Stimulated activated naive CD8-positive, alpha-beta T cell treated with anti-CD3 and anti-CD28 coated beads, Interleukin-15, amount 100 ng/mL, for 72 hours (primary cell): Measurements from ENCODE around the gene ARHGAP10.

Source experiments
- ATAC-seq: fragments of 150-1000 bp; cut with Tn5 transposase; 2 replicates; pipeline ENCODE4 v1.10.0; 2021; ENCODE audit warnings: mild to moderate bottlenecking, moderate library complexity
- DNase-seq, 2 donors: peaks; one replicate each; pipeline ENCODE4 v3.0.0; 2021 to 2022
- H3K27ac Mint-ChIP-seq, 2 donors: one replicate each; pipeline ENCODE4 v1.8.0; 2022; ENCODE audit warnings: mild to moderate bottlenecking in 2 of 2, mixed read lengths in 2 of 2, moderate library complexity in 2 of 2
- H3K27me3 Mint-ChIP-seq: one replicate; pipeline ENCODE4 v1.8.0; 2022; ENCODE audit warnings: mixed read lengths
- H3K4me1 Mint-ChIP-seq: one replicate; pipeline ENCODE4 v1.8.0; 2022; ENCODE audit warnings: mild to moderate bottlenecking, mixed read lengths
- H3K4me3 Mint-ChIP-seq, 2 donors: one replicate each; pipeline ENCODE4 v1.8.0; 2022; ENCODE audit warnings: mild to moderate bottlenecking in 2 of 2, mixed read lengths in 2 of 2, moderate library complexity in 1 of 2
- H3K9me3 Mint-ChIP-seq, 2 donors: one replicate each; pipeline ENCODE4 v1.8.0; 2022; ENCODE audit warnings: mixed read lengths in 2 of 2

The ARHGAP10 gene

GRCh38 chr4:147749811-147750321 lies 18.0 kb downstream of the ARHGAP10 start:
- no peaks in the 10 kb centered on the region for H3K27me3 Mint-ChIP-seq
- ATAC-seq (no peak), DNase-seq (no peak)
- no peaks in the 10 kb centered on the region for H3K4me1 Mint-ChIP-seq
- no peaks in the 10 kb centered on the region for H3K9me3 Mint-ChIP-seq
- H3K27ac Mint-ChIP-seq, result no peak overlapping the region
- no peak overlapping the region for H3K4me3 Mint-ChIP-seq

- Mint-ChIP-seq H3K4me3 (no peak overlapping the region), H3K9me3 (no peaks in the 10 kb centered on the region)
- no peak for ATAC-seq
Observed at GRCh38 chr4:147753047-147753446, 21.2 kb downstream of the ARHGAP10 start.

GRCh38 chr4:147754037-147754445 lies 22.2 kb downstream of the ARHGAP10 start:
- Mint-ChIP-seq H3K27ac (no peak overlapping the region), H3K4me3 (no peak overlapping the region), H3K4me1 (peaks cover 9% of the 10 kb centered on the region), H3K27me3 (no peaks in the 10 kb centered on the region), H3K9me3 (no peaks in the 10 kb centered on the region)
- DNase-seq (no peak), ATAC-seq (no peak)

More at GRCh38 chr4:147753047-147753446, 21.2 kb downstream of the ARHGAP10 start:
- no peak overlapping the region for H3K27ac Mint-ChIP-seq
- peaks cover 9% of the 10 kb centered on the region for H3K4me1 Mint-ChIP-seq
- DNase-seq, result no peak
- no peaks in the 10 kb centered on the region for H3K27me3 Mint-ChIP-seq

GRCh38 chr4:147755561-147756295 lies 23.8 kb downstream of the ARHGAP10 start:
- Mint-ChIP-seq H3K9me3 (no peaks in the 10 kb centered on the region), H3K27me3 (no peaks in the 10 kb centered on the region), H3K4me1 (peaks cover 10% of the 10 kb centered on the region), H3K4me3 (no peak overlapping the region), H3K27ac (peak overlapping the region in 1 of 2 donors; percentile 89)
- DNase-seq, result no peak
- ATAC-seq, result peak; percentile 42

DNA sequence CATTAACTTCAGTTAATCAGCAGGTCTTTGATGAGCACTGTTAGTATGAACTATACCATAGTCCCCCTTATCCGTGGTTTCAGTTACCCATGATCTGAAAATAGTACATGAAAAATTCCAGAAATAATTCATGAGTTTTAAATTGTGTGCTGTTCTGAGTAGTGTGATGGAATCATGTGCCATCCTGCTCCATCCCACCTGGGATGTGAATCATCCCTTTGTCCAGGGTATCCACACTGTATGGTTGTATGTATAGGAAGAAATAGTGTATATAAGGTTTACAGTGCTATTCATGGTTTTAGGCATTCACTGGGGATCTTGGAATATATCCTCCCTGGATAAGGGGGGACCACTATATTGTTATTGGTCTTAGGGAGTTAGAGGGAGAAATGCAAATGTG lies 24.5 kb downstream of the ARHGAP10 start:
- no peaks in the 10 kb centered on the region for H3K9me3 Mint-ChIP-seq
- no peaks in the 10 kb centered on the region for H3K27me3 Mint-ChIP-seq

GRCh38 chr4:147760176-147760575 lies 28.3 kb downstream of the ARHGAP10 start:
- Mint-ChIP-seq H3K27ac (no peak overlapping the region), H3K4me1 (peaks cover 18% of the 10 kb centered on the region), H3K4me3 (no peak overlapping the region), H3K27me3 (no peaks in the 10 kb centered on the region), H3K9me3 (no peaks in the 10 kb centered on the region)
- ATAC-seq, result no peak
- DNase-seq, result no peak

More for the DNA sequence above, 24.5 kb downstream of the ARHGAP10 start:
- no peak overlapping the region for H3K27ac Mint-ChIP-seq
- H3K4me1 Mint-ChIP-seq, result peaks cover 16% of the 10 kb centered on the region
- DNase-seq (no peak), ATAC-seq (no peak)
- no peak overlapping the region for H3K4me3 Mint-ChIP-seq

DNA sequence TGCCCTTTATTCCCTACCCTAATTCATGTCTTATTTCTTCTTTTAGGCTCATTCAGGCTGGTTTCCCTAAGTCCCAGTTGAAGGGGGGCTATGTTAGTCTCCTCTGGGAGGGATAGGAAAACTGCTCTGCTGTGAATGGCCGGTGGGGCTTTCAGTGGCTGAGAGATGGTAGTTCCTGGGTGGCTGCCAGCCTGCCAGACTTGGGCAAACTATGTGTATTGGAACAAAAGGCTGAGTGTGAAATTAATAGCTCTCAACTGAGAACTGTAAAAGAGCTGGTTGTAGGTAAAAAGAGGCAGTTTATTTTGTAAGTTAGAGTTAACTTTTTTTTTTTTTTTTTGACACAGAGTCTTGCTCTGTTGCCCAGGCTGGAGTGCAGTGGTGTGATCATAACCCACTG lies 28.8 kb downstream of the ARHGAP10 start:
- ATAC-seq (no peak), DNase-seq (no peak)
- H3K4me1 Mint-ChIP-seq, result peaks cover 12% of the 10 kb centered on the region
- H3K27me3 Mint-ChIP-seq, result no peaks in the 10 kb centered on the region
- H3K9me3 Mint-ChIP-seq, result no peaks in the 10 kb centered on the region
- H3K4me3 Mint-ChIP-seq, result no peak overlapping the region
- H3K27ac Mint-ChIP-seq, result no peak overlapping the region

DNA sequence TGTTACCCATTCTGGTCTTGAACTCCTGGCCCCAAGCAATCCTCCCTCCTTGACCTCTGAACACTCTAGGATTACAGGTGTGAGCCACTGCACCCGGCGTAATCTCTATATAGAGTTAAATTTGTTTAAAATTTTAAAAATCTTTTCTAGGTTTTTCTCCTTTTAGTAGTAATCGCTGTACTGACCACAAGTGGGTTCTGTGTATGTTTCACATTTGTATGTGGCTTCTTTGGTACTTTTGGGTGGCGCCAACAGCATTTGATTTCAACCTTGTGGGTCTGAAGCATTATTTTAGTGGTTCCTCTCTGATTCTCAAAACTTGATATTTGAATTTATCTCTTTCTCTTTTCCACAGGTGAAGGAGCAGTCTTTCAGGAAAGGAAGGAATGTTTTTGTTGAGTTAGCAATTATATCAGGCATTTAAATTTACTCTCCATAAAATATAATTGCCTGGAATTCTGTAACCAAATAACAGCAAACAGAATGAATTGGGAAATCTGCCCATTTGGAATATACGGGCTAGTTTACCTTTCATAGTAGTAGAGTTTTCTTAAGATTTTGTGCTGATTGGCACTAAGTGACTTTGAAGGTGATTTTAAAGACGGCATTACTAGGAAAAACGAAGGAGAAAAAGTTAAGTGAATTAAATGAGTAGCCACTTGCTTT lies 29.5 kb downstream of the ARHGAP10 start:
- no peaks in the 10 kb centered on the region for H3K9me3 Mint-ChIP-seq

GRCh38 chr4:147764337-147764736 lies 32.4 kb downstream of the ARHGAP10 start:
- ATAC-seq (no peak), DNase-seq (no peak)
- Mint-ChIP-seq H3K4me3 (no peak overlapping the region), H3K4me1 (peaks cover 11% of the 10 kb centered on the region), H3K27ac (no peak overlapping the region), H3K9me3 (no peaks in the 10 kb centered on the region), H3K27me3 (no peaks in the 10 kb centered on the region)

More for the DNA sequence above, 29.5 kb downstream of the ARHGAP10 start:
- DNase-seq (no peak), ATAC-seq (no peak)
- H3K4me3 Mint-ChIP-seq, result no peak overlapping the region
- no peak overlapping the region for H3K27ac Mint-ChIP-seq
- peaks cover 10% of the 10 kb centered on the region for H3K4me1 Mint-ChIP-seq
- no peaks in the 10 kb centered on the region for H3K27me3 Mint-ChIP-seq

DNA sequence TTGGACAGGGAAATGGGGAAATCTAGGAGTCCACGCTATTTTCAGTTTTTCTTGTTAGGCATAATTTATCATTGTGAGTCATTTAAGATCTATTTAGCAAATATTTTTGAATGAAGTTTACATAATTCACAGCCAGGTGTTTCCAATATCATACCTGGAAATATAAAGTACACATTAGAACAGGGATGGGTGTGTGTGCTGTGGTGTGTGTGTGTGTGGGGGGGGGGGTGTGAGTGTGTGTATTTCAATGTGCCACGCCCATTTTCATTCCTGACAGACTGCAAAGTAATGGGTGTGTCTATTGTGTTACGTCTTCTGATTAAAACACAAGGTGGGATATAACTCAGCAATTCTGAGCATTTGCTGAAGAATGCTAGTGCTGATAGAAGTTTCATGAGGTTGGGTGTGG lies 33.2 kb downstream of the ARHGAP10 start:
- Mint-ChIP-seq H3K9me3 (no peaks in the 10 kb centered on the region), H3K27me3 (no peaks in the 10 kb centered on the region), H3K27ac (no peak overlapping the region), H3K4me1 (peaks cover 18% of the 10 kb centered on the region), H3K4me3 (no peak overlapping the region)
- no peak for DNase-seq
- no peak for ATAC-seq

DNA sequence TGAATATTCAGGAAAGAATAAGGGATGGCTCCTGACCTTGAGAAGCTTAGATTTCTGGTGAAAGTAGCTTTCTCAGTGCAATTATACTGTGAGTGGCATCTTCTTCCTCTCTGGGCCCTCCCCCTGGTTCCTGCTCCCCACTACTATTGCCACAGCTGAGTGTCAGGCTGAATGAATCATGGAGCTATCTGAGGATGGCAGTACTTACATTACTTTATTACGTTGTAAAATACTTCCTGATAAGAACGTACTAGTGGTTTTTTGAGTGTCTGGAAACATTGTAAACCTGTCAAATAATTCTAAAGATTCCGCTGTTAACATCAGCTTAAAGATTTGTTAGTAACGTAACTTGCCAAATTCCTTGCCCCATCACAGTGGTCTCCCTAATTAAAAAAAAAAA lies 36.2 kb downstream of the ARHGAP10 start:
- Mint-ChIP-seq H3K27ac (no peak overlapping the region), H3K9me3 (no peaks in the 10 kb centered on the region), H3K27me3 (no peaks in the 10 kb centered on the region), H3K4me1 (peaks cover 8% of the 10 kb centered on the region), H3K4me3 (no peak overlapping the region)
- ATAC-seq (no peak), DNase-seq (no peak)

DNA sequence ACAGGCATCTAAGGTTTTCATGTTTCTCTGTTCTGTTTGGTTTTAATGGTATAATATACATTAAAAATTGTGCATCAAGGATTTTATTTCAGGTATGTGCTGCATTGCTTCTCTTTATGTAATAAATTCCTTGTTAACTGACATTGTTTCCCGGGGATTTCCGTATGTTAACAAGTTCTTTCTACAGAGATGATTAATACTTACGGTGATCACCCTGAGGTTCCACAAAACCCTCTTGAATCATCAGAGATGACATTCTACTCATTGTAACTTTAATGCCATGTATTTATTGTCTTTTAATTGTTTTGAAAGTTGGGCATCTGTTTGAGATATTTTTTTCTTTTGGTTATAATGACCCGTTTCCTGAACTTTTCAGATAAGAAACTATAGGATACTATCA lies 37.5 kb downstream of the ARHGAP10 start:
- DNase-seq, result no peak
- no peaks in the 10 kb centered on the region for H3K9me3 Mint-ChIP-seq
- ATAC-seq, result no peak
- H3K4me3 Mint-ChIP-seq, result no peak overlapping the region
- H3K27ac Mint-ChIP-seq, result no peak overlapping the region
- H3K4me1 Mint-ChIP-seq, result peaks cover 8% of the 10 kb centered on the region
- no peaks in the 10 kb centered on the region for H3K27me3 Mint-ChIP-seq

GRCh38 chr4:147770831-147771230 lies 38.9 kb downstream of the ARHGAP10 start:
- ATAC-seq, result no peak
- Mint-ChIP-seq H3K4me3 (no peak overlapping the region), H3K9me3 (no peaks in the 10 kb centered on the region), H3K27ac (no peak overlapping the region), H3K4me1 (peaks cover 8% of the 10 kb centered on the region), H3K27me3 (no peaks in the 10 kb centered on the region)
- no peak for DNase-seq

DNA sequence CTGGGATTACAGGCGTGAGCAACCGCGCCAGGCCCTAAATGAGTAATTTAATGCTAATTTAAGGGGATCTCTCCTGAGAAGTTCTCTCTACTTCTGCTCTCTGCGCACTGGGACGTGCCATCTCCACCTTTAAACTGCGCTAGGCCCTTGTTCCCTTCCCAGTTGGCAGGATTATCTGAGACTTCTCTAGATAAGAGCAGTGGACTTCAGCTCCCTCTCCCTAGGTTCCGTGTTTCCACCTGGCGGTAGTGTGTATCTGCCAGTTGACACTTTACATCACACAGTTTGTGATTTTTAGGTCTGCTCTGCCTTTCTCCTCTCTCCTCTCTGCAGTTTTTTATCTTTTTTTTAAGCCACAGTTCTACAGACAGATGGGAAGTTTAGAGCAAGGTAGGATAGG lies 40.2 kb downstream of the ARHGAP10 start:
- Mint-ChIP-seq H3K4me1 (peaks cover 11% of the 10 kb centered on the region), H3K27me3 (no peaks in the 10 kb centered on the region), H3K27ac (no peak overlapping the region), H3K9me3 (no peaks in the 10 kb centered on the region), H3K4me3 (no peak overlapping the region)
- DNase-seq (no peak), ATAC-seq (no peak)

- Mint-ChIP-seq H3K4me3 (no peak overlapping the region), H3K9me3 (no peaks in the 10 kb centered on the region), H3K27ac (no peak overlapping the region), H3K27me3 (no peaks in the 10 kb centered on the region), H3K4me1 (peaks cover 16% of the 10 kb centered on the region)
- ATAC-seq, result no peak
- DNase-seq, result no peak
Observed at GRCh38 chr4:147772459-147772969, 40.6 kb downstream of the ARHGAP10 start.
